ENCODE results near the gene SPSB1.

Gene SPSB1

DNA sequence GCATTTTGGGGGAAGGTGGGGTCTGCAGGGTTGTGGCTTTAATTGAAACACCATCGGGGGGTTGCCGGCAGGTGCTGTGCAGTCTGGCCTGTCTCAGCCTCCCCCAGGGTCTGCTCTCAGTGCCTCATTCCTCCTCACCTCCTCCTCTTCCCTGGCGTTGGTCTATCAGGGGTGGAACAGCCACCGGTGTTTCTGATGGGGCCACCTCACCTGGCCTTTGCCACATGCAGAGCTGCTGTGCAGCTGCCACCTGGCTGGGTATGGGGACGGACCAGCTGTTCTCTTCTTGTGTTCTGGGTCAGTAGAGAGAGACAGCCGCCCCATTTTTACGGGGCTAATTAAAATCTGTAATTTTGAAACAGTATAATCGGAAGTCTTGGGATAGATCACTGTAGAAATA lies 53.9 kb downstream of the SPSB1 start:
- no peak for DNase-seq

- DNase-seq = no peak
These were observed 54.6 kb downstream of the SPSB1 start for GRCh38 chr1:9347095-9347850.

DNA sequence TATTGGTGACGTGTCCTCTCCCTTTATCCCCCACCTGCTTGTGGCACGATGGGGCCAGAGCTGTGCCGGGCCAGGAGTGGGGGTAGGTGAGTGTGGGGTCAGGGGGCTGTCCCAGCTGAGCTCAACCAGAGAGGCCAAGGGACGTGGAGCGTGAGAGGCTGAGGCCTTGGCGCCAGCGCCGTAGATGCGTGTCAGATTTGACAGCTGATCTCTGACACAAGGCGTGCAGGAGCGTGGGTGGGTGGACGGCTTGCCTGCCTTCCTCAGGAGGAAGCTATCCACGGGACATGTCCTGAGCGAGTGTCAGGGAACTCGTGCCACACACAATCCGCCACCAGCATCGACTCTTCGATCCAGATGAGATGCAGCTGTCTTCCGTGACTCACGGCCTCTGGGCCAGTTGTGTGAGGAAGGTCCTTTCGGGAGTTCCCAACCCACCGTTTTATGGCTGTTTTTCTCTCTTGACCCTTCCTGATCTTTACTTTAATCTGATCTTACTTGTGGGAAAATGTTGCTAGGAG lies 56.7 kb downstream of the SPSB1 start:
- no peak for DNase-seq

- no peak for DNase-seq
These were observed 57.6 kb downstream of the SPSB1 start for GRCh38 chr1:9350013-9350908.

GRCh38 chr1:9350960-9351359 lies 58.3 kb downstream of the SPSB1 start:
- DNase-seq = no peak

DNA sequence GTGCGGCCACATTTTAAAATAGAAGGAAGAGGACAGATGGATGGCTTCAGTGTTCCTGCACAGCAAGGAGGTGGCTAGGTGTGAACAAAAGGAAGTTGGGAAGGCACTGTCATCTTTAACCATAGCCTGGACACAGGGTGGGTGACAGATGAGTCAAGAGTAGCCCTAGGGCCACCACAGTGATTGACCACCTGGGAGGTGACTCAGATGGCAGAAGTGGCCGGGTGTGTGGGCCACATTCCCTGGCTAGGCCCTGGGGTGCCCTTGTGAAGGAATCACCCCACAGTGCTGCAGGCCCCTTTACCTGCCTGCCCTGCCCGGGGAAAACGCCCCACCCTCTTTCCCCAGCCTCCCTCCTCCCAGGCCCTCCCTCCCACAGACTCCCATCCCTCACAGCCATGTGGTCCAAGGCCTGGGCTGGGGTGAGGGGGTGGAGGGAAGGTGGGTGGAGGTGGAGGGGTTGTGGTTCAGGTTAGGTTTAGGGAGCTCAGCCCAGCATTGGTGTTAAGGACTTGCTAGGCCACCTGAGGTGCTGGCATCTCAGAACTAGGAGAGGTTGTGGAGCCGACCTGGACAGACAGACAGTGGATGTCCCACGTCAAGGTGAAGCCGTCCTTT lies 59.1 kb downstream of the SPSB1 start:
- no peak for DNase-seq

DNA sequence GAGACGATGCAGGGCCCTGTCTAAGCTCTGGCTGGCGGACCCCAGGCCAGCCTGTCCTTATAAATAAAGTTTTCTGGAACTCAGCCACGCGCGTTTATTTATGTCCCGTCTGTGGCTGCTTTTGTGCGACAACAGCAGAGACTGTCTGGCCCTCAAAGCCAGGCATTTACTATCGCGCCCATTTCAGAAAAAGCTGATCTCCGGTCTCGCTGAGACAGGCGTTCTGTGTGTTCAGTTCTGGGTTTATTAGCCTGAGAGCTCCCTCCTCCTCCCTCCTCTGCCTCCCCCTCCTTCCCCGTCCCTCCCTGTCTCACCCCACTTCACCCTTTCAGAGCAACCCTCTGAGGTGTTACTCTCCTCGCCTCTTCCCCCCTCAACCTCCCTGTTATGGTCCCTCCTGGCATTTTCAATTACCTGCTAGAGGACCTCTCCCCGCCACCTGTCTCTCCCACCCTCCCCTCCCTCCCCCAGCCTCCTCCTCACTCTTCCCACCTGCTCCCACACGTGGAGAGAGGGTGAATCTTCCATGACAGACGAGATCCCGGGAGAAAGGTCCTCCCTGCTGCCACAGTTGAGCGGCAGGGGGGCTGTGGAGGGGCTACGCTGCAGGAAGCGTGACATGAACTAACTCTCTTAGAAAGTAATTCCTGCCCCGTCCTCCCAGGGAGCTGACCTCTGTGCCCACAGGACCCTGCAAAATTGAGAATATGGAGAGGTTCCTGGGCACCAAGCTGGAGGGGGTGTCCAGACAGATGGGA lies 59.9 kb downstream of the SPSB1 start:
- DNase-seq = no peak

DNA sequence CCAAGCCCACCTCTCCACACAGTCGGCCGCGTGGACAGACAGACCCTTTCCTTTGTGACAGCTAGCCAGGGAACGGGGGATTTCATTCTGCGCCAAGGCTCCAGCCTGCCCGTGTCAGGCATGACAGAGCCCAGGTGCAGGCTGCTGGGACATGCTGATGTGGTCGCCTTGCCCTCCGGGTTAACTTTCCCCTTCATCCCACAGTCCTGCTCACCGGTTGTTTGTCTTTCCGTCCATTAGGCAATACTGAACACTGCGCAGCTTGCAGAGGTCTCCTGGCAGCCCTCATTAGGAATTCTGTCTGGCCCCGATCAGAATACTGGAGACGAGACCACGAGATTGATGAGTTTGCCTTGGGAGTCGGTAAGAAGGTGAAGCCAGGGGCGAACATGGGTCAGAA lies 62.8 kb downstream of the SPSB1 start:
- no peak for DNase-seq

GRCh38 chr1:9356021-9356420 lies 63.3 kb downstream of the SPSB1 start:
- no peak for DNase-seq

DNA sequence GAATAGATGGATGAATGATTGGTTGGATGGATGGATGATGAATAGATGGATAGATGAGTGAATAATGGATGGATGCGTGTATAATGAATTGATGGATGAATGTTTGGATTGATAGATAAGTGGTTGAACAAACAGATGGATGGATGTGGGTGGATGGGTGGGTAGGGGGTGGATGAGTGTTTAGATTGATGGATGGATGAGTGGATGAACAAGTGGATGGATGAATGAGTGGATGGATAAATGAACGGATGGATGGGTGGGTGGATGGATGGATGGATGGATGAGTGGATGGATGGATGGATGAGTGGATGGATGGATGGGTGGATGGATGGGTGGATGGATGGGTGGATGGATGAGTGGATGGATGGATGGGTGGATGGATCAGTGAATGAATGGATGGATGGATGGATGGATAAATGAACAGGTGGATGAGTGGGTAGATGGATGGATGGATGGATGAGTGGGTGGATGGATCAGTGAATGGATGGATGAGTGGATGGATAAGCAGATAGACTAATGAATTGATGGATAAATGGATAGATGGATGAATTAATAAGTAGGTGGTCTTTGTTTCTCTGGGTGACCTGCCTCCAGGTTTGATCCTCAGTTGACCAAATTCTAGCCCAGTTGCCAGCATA lies 64.3 kb downstream of the SPSB1 start:
- DNase-seq = no peak

- no peak for DNase-seq
These were observed 65.3 kb downstream of the SPSB1 start for GRCh38 chr1:9357958-9358357.

DNA sequence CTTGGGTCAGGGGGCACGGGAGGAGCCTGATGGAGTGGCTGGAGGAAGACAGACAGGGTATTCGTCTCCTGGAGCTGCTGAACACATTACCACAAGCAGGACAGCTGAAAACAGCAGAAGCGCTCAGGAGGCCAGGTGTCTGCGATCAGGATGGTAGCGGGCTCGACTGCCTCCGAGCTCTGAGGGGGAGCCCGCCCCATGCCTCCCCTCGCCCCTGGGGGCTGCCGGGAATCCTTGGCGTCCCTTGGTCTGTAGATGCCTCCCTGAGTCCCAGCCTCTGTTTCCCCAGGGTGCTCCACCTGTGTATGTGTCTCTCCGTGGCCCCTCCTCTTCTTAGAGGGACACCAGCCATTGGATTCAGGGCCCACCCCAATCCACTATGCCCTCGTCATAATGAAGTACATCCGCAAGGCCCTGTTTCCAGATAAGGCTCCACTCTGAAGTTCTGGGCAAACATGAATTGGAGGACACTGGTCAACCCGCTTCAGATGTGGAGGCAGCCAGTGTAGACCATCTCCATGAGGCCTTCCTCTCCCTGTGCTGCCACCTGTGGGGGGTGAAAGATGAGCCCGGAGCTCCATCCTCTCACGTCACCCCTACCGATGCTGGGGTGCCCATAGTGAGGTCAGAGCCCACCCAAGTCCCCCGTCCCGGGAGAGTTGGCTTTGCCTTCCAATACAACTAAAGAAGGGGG lies 67.8 kb downstream of the SPSB1 start:
- DNase-seq = no peak

DNA sequence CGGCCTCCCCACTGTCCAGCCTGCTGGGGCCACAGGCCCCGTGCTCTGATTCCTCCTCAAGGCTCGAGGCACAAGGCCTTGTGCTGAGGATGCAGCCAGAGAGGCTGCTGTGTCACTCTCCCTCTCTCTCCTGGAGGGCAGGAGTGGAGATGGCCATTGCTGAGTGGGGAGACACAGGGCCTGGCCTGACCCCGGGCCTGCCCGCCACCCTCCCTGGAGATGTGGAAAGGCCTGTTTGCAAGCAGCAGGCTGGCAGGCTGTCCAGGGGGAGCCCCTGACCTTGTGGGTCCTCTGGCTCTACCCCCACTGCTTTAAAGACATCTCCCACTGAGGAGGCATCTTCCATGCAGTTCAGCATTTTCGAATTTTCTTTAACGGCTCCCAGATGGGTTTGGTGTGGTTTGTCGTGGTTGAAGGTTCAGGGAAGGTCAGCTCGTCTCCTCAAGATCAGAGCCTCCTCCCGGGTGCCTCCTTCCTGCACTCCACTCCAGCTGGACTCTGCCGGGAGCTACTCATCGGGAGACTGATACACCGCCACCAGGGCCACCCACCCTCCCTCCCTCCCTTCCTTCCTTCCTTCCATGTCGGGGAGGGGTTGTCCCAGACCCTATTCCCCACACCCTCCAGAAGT lies 69.1 kb downstream of the SPSB1 start:
- DNase-seq = no peak

DNA sequence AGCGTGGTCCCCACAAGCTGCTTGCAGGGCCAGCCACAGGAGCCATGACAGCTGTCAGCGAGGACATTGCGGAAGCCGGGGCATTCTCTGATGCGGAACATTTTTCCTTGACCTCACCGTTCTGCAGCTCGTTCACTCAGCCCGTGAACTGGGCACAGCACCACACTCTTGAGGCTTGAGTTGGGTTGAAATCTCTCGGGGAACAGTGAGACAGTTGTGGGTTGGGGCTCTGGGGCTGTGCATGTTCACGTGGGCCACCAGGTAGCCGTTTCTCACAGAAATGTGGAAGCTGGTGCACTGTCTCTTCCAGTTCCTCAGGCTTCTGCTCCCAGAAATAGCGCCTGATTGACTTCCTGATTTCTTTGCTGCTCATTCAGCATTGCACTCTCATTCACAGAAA lies 69.8 kb downstream of the SPSB1 start:
- no peak for DNase-seq

GRCh38 chr1:9363061-9363471 lies 70.4 kb downstream of the SPSB1 start:
- DNase-seq = no peak

- DNase-seq = no peak
These were observed 73.6 kb downstream of the SPSB1 start for GRCh38 chr1:9366298-9366697.

DNA sequence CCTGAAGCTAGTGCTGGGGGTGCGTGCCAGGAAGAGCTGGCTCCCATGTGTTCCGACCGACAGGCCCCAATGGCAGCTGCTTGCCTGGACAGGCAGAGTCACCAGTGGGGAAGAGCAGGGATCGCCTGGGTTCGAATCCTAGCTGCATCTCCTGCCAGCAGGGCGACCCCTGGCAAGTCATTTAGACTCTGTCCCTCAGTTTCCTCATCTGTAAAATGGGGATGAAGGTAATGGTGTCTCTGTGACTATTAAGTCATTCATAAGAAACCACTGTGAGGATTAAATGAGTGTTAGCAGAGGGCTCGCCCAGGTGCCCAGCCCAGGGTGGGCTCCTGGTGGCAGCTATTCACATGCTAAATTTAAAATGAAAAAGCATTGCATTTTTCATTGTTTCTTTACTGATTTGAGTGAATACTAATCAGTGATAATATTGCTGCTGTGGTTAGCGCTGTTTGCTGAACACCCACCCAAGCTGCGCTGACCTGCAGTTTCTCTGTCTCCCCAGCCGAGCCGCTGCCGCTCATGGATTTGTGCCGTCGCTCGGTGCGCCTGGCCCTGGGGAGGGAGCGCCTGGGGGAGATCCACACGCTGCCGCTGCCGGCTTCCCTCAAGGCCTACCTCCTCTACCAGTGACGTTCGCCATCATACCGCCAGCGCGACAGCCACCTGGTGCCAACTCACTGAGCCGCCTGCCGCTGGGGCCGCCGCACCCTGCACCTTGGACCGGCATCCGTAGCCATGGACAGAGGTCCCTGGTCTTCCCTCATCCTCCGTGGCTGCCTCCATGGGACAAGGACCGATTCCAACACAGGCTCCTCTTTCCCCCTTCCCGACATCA lies 74.5 kb downstream of the SPSB1 start:
- no peak for DNase-seq

GRCh38 chr1:9367806-9368205 lies 75.1 kb downstream of the SPSB1 start:
- DNase-seq = no peak

GRCh38 chr1:9368356-9368755 lies 75.7 kb downstream of the SPSB1 start:
- no peak for DNase-seq
